HTERT RPE-1 (cell line): ENCODE data around the gene CACTIN.
"Not testable (repeated sequence)": the region's sequence is repeated elsewhere in the genome, so short reads cannot be mapped to it uniquely, and the experiment has no call there.

ENCODE experiments used
- in situ Hi-C: fragments of 300-500 bp; cut with MboI; formaldehyde crosslinking; loops from 4 replicates; pipeline ENCODE4 v1.14.3; 2020; ENCODE audit warnings: low sequenced_read_pairs

CACTIN gene

DNA sequence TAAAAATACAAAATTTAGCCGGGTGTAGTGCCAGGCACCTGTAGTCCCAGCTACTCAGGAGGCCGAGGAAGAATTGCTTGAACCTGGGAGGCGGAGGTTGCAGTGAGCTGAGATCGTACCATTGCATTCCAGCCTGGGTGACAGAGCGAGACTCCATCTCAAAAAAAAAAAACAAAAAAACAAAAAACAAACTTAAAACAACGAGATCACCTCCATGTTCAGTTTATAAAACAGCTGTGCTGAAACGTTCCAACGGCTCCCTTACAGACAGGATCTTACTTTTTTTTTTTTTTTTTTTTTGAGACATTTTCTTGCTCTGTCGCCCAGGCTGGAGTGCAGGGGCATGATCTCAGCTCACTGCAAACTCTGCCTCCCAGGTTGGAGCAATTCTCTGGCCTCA lies 2.2 kb upstream of the CACTIN start:
- in situ Hi-C loops: not testable (repeated sequence)

DNA sequence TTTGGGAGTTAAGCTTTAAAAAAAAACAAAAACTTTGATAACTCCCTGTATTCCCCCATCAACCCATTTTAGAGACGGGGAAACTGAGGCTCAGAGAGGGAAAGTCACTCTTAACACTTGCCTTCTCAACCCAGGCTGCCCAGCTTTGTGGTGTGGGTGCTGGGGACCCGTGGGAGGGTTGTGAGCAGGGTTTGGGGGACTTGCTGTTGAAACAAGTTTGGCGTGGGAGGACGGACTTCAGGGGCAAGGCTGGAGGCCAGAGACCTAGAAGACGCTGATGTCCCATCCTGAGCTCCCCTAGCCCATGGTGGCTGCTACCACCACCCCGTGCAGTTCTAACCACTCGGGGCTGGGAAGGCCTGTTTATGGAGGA lies 747 bp upstream of the CACTIN start:
- in situ Hi-C loops: no loop called here

GRCh38 chr19:3625996-3626472 lies 556 bp downstream of the CACTIN start:
- in situ Hi-C loops: no loop called here

DNA sequence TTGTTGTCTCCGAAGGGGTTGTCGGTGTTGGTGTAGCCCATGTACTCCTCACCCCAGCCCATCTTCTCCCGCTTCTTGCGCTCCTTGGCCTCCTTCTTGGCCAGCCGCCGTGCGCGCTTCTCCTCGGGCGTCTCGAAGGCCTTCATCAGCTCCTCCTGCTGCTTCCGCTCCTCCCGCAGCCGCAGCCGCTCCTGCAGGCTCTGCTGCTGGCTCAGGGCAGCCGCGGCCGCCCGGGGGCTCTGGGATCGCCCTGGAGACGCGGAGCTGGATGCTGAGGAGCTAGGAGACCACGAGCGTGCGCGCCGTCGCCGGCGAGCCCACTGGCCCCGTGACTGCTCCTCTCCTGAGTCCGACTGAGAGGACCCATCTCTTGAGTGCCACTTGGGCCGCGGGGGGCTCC lies 2.9 kb downstream of the CACTIN start:
- in situ Hi-C loops: no loop called here

- in situ Hi-C loops: no loop called here
These were observed 4.4 kb downstream of the CACTIN start for GRCh38 chr19:3622224-3622623.

DNA sequence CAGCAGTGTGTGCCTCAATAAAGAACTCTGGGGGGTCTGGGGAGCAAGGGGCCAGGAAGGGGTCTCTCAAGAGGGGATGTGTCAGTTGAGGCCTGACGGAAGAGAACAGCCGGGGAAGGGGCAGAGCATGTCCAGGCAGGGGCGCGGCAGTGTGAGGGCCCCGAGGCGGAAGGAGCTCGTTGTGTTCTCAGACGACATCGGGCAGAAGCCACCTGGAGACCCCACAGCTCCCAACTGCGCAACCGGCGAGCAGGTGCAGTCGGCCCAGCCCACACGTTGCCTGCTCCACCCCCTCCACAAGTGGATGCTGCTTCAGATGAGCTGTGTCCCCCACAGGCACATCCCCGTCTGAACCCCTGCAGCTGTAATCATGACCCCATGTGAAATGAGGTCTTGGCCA lies 4.9 kb downstream of the CACTIN start:
- in situ Hi-C loops: no loop called here

GRCh38 chr19:3620817-3621547 lies 5.6 kb downstream of the CACTIN start:
- in situ Hi-C loops: no loop called here

DNA sequence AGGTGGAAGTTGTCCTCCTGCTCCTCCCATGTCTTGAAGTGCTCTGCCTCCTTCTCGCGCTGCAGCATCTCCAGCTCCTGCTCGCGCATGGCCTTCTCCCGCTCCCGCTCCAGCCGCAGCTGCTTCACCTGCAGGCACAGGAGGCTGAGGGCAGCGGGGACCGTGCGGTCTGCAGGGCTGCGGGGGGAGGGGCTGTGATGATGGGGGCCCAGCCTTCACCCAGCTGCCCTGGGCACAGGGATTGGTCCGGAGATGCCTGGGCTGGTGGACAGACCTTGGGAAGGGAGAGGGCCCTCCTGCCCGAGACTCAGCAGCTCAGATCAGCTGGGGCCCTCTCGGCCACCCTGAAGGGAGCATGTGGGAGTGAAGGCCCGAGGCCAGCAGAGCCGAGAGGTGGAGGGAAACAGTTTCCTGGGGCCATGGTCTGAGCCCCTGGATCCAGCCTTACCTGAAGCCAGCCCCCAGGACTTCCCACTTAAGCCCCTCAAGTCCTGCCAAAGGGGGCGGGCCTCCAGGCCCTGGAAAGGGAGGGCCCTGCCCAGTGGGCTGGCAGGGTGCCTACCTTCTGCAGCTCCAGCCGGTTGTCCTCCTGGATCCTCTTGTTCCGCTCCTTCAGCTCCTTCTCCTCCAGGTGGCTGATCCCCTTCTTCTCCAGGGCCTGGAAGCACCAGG lies 6.3 kb downstream of the CACTIN start:
- in situ Hi-C loops: no loop called here

DNA sequence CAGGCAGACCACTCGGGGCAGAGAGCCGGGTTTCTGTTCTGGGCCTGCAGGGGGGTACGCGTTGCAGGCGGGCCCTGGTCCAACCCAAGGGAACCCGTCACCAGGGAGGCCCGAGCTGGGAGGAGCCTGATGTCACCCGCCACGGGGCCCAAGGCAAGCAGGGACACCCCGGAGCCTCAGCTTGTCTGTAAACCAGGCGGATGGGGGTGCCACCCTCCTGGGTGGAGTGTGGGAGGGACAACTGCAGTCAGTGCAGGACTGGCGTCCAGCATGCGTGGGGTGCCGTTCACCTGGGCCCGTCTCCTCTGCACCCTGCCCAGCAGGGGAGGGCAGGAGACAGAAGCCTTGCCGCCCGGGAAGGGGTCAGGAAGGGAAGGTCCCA lies 7.0 kb downstream of the CACTIN start:
- in situ Hi-C loops: no loop called here

DNA sequence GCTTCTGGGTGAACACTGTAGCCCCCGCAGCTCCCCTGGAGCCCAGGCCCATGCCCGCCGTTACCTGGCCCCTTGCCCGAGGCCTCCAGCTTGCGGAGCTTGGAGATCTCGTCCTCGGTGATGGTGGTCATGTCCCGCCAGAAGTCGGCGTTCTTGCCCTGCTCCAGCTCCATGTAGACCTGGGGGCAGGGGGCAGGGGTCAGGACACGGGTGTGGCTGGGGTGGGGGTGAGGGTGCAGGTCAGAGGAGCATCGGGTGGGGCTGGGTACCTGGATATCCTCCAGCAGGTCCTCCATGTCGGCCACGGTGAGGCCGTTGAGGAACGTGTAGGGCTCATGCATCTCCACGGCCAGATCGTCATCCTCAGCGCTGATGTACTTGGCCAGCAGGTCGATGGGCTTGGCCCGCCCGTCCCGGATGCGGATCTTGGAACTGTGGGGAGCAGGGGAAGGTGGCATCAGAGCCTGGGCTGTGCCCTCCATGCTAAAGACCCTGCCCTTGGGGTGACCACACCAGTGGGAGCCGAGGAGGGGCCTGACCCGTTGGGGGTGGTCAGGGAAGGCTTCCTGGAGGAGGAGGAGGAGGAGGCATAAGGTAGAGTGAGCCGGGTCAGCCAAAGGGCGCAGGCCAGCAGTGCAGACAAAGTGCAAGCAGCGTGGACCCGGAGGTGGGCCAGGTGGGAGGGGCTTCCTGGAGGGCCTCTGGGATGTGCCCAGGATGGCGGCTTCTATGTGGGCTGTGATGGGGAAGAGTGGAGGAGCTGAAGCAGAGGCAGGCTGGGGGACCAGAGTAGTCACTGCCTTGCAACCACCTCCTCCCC lies 7.6 kb downstream of the CACTIN start:
- in situ Hi-C loops: no loop called here

DNA sequence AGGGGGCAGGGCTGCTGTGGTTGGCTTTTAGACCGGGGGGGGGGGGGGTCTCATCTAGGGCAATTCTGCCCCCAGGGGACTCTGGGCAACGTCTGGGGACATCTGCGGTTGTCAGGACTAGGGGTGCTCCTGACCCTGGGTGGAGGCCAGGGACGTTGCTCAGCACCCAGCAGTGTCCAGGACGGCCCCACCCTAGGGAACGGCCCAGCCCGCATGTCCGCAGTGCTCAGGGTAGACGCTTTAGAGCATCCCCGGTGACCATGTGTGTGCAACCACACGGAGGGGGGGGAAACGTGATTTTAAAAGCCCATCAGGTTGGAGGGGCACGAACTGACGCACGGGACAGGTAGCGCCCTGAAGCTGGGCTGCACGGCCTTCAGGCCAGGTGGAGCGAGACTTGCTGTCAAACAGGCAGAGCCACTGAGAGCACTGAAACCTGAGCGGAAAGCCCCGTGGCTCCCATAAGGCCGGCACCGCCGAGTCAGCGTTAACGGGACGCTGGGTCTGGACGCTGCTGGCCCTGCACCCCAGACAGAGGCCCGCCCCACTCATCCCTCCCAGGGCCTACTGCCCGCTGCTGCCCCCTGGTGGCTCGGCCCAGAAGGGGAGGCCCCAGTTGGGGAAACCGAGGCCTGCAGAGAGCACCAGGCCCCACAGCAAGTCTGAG lies 8.3 kb downstream of the CACTIN start:
- in situ Hi-C loops: no loop called here

DNA sequence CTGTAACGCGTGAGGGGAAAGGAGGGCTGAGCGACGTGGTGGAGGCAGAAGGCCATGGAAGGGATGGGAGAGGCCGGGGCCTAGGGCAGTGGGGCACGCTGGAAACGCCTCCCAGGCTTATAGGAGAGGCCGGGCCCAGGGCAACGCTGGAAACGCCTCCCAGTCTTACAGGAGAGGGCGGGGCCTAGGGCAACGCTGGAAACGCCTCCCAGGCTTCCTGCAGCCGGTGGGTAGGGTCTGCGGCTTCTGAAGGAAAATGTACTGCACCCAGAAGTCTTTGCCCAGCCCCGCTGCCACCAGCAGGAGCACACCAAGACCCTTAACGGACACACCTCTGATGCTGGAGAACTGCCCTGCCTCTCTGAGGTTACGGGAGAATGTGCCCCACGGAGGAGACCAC lies 9.1 kb downstream of the CACTIN start:
- in situ Hi-C loops: no loop called here

- in situ Hi-C loops: no loop called here
These were observed 11.0 kb downstream of the CACTIN start for GRCh38 chr19:3615524-3616135.

DNA sequence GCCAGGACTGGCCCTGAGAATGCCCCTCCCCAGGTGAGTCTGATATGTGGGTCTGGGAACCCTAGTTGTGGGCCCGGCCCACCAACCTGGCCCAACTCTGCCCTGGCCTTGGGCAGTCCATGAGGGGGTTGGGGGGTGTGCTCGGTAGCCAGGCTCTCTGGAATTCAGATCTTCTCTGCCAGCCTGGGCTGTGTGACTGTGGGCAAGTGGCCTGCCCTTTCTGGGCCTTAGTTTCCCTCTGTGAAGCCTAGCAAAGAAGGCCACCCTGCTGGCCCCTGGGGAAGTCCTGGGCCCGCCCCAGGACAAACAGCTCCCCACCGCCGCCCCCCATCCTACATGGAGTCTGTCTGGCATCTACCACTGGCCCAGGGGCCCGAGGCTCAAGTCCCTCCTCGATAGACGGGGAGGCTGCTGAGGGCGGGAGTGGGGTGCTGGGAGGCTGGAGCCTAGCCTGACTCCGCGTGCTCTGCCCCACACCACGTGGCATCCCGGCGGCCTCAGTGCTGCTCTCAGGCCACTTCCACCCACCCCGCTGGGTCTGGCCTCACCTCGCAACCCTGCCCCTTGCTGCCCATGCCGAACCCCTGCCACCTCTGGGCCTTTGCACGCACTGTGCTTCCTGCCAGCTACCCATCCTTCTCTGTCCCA lies 11.6 kb downstream of the CACTIN start:
- in situ Hi-C loops: no loop called here

GRCh38 chr19:3613818-3614661 lies 12.6 kb downstream of the CACTIN start:
- in situ Hi-C loops: no loop called here

DNA sequence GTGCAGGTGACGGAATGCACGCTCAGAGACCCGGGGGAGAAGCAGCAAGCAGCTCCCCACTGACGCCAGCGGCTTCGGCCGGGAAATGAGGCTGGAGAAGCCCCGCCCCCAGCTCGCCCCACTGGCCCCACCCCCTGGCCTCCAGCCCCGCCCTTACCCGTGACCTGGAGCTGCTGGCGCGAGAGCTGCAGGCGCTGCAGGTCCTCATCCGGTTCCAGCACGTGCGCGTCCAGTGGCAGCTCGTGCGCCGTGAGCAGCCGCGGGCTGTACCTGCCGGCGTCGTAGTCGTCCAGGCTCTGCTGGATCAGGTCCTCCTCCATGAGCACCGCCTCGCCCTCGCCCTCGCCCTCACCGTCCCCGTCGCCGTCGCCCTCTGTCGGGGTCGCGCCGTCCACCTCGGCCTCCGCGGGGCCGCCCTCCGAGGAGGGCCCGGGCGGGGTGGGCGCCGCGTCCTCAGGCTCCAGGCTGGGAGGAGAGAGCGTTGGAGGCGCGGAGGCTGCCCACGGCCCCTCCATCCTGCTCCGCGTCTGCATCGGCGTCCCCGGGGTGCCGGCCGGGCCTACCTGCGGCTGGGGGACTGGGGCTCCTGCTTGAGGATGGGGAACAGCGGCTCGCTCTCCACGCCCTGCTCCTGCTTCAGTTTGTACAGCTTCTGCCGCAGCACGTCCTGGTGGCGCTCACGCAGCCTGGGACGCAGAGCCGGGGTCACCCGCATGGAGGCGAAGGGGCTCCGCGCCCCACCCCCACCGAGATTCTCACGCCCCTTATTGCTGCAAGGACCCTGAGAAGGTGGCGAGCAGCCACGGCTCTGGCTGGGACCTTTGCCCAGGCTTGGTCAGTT lies 13.5 kb downstream of the CACTIN start:
- in situ Hi-C loops: no loop called here

DNA sequence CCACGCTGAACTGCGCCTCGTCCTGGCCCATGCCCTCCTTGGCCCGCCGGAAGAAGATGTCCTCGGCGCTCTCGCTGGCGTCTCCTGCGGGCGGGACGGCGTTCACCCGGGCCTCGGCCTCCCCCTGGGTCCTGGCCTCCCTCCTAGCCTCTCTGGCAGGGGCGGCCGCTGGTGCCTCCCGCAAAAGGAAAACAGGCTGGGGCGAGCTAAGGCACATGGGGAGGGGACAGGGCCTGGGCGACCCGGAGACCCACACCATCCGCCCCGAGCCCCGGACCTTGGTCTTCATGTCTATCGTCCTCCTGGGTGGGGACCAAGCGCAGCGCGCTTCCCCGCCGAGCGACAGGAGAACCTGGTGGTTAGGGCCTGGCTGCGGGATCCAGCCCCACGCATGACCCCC lies 14.3 kb downstream of the CACTIN start:
- in situ Hi-C loops: no loop called here

GRCh38 chr19:3611841-3612240 lies 14.7 kb downstream of the CACTIN start:
- in situ Hi-C loops: no loop called here
